Stomach (tissue), 4 donors: ENCODE results near the gene NRP1.

Source experiments
- CTCF ChIP-seq, 7 experiments: fragments of 450-650 bp in 4 of 7; fragments of 200-600 bp in 3 of 7; sonication (generic) in 3 of 7; IDR thresholded peaks; one replicate each; pipeline ENCODE4 v1.5.1; 2016 to 2019; ENCODE audit warnings: antibody characterized with exemption in 7 of 7, control low read depth in 2 of 7, mild to moderate bottlenecking in 1 of 7
- EP300 ChIP-seq: sonication (generic); formaldehyde crosslinking; IDR thresholded peaks from one replicate; pipeline ENCODE4 v1.6.1; 2017; ENCODE audit warnings: antibody characterized with exemption
- POLR2A ChIP-seq, 4 donors: fragments of 450-650 bp; IDR thresholded peaks; one replicate each; pipeline ENCODE4 v1.6.1; 2016; ENCODE audit warnings: antibody characterized with exemption in 4 of 4, control low read depth in 2 of 4, mild to moderate bottlenecking in 1 of 4, moderate library complexity in 1 of 4
- POLR2AphosphoS5 ChIP-seq, 3 donors: sonication (generic); formaldehyde crosslinking; IDR thresholded peaks; one replicate each; pipeline ENCODE4 v1.6.1; 2016; ENCODE audit warnings: antibody characterized with exemption in 3 of 3

- TF ChIP-seq POLR2A (IDR thresholded peaks at IDR 0.05) (no peak), CTCF (IDR thresholded peaks at IDR 0.05) (no peak), EP300 (no peak), POLR2AphosphoS5 (IDR thresholded peaks at IDR 0.05) (no peak)
Observed at GRCh38 chr10:33271969-33272583, 62.4 kb downstream of the NRP1 start.
